DOHH2 (cell line): Measurements from ENCODE around the gene FOXK1.
"Not testable (repeated sequence)": the region's sequence is repeated elsewhere in the genome, so short reads cannot be mapped to it uniquely, and the experiment has no call there.

Source experiments
- H3F3A ChIP-seq: fragments of 200-600 bp; sonication (generic), shearing (Covaris generic); 2 replicates; pipeline ENCODE4 v1.6.0; 2016; ENCODE audit warnings: antibody characterized with exemption, mild to moderate bottlenecking; ENCODE audit not compliant: control insufficient read depth, insufficient read depth
- H3K27ac ChIP-seq: fragments of 200-600 bp; sonication (generic); 2 replicates; pipeline ENCODE4 v1.5.1; 2014; ENCODE audit warnings: low read depth, mild to moderate bottlenecking, low read length, moderate library complexity
- H3K27me3 ChIP-seq: fragments of 200-600 bp; sonication (generic); 2 replicates; pipeline ENCODE4 v1.6.1; 2014; ENCODE audit warnings: mild to moderate bottlenecking, low read length, mixed read lengths; ENCODE audit not compliant: control insufficient read depth
- H3K36me3 ChIP-seq: fragments of 200-600 bp; sonication (generic); 2 replicates; pipeline ENCODE4 v1.6.1; 2014; ENCODE audit warnings: mild to moderate bottlenecking, low read length, moderate library complexity, mixed read lengths; ENCODE audit not compliant: control insufficient read depth
- H3K4me1 ChIP-seq: fragments of 200-600 bp; sonication (generic); 2 replicates; pipeline ENCODE4 v1.6.1; 2014; ENCODE audit warnings: mild to moderate bottlenecking, low read length, mixed read lengths; ENCODE audit not compliant: control insufficient read depth
- H3K4me2 ChIP-seq: fragments of 200-600 bp; sonication (generic); 2 replicates; pipeline ENCODE4 v1.6.0; 2014; ENCODE audit warnings: mild to moderate bottlenecking, low read length, moderate library complexity
- H3K4me3 ChIP-seq: fragments of 200-600 bp; sonication (generic); 2 replicates; pipeline ENCODE4 v1.5.1; 2014; ENCODE audit warnings: mild to moderate bottlenecking, low read length, mixed read lengths
- H3K79me2 ChIP-seq: fragments of 200-600 bp; sonication (generic); 2 replicates; pipeline ENCODE4 v1.6.1; 2014; ENCODE audit warnings: mild to moderate bottlenecking, low read length, mixed read lengths; ENCODE audit not compliant: control insufficient read depth
- H3K9me2 ChIP-seq: fragments of 200-600 bp; sonication (generic); replicated peaks from 2 replicates; pipeline ENCODE4 v1.6.1; 2014; ENCODE audit warnings: mild to moderate bottlenecking, low read length, mixed read lengths; ENCODE audit not compliant: control insufficient read depth
- H3K9me3 ChIP-seq: fragments of 200-600 bp; sonication (generic); 2 replicates; pipeline ENCODE4 v1.6.1; 2014; ENCODE audit warnings: antibody characterized with exemption, low read length, mixed read lengths; ENCODE audit not compliant: control insufficient read depth, insufficient read depth
- H4K20me1 ChIP-seq: fragments of 200-600 bp; sonication (generic); 2 replicates; pipeline ENCODE4 v1.6.0; 2014; ENCODE audit warnings: low read depth, mild to moderate bottlenecking, antibody characterized with exemption, low read length, moderate library complexity; ENCODE audit not compliant: control insufficient read depth, insufficient read depth
- EZH2phosphoT487 ChIP-seq: fragments of 200-600 bp; sonication (generic); IDR thresholded peaks from 2 replicates; pipeline ENCODE4 v1.6.1; 2017; ENCODE audit warnings: borderline replicate concordance, mild to moderate bottlenecking, antibody characterized with exemption, low read length, moderate library complexity, mixed read lengths
- TF ChIP-seq, protein P1 (sequence below): fragments of 200-600 bp; sonication (generic); IDR thresholded peaks from one replicate; pipeline ENCODE4 v1.5.1; 2014; ENCODE audit warnings: antibody characterized with exemption, mild to moderate bottlenecking, low read depth, low read length; ENCODE audit not compliant: poor library complexity, severe bottlenecking

The FOXK1 gene

DNA sequence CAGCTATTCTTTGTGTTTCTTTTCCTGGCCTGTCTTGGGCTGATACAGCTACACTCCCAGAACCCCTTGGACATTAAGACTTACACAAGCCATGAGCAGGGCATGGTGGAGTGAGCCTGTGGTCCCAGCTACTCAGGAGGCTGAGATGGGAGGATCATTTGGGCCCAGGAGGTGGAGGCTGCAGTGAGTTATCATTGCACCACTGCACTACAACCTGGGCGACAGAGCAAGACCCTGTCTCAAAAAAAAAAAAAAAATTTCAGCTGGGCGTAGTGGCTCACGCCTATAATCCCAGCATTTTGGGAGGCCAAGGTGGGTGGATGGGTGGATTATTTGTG lies 13.6 kb upstream of the FOXK1 start:
- no peaks in the 10 kb centered on the region for H3K79me2 ChIP-seq
- H3K4me1 ChIP-seq = no peaks in the 10 kb centered on the region
- no peaks in the 10 kb centered on the region for H3K9me2 ChIP-seq
- no peak overlapping the region for H3K4me2 ChIP-seq
- no peak overlapping the region for H3K4me3 ChIP-seq
- no peaks in the 10 kb centered on the region for H4K20me1 ChIP-seq
- TF ChIP-seq, protein P1, sequence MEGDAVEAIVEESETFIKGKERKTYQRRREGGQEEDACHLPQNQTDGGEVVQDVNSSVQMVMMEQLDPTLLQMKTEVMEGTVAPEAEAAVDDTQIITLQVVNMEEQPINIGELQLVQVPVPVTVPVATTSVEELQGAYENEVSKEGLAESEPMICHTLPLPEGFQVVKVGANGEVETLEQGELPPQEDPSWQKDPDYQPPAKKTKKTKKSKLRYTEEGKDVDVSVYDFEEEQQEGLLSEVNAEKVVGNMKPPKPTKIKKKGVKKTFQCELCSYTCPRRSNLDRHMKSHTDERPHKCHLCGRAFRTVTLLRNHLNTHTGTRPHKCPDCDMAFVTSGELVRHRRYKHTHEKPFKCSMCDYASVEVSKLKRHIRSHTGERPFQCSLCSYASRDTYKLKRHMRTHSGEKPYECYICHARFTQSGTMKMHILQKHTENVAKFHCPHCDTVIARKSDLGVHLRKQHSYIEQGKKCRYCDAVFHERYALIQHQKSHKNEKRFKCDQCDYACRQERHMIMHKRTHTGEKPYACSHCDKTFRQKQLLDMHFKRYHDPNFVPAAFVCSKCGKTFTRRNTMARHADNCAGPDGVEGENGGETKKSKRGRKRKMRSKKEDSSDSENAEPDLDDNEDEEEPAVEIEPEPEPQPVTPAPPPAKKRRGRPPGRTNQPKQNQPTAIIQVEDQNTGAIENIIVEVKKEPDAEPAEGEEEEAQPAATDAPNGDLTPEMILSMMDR = no peak
- no peak for TF ChIP-seq EZH2phosphoT487
- H3K36me3 ChIP-seq = no peaks in the 10 kb centered on the region
- no peaks in the 10 kb centered on the region for H3F3A ChIP-seq
- H3K27me3 ChIP-seq = peaks cover 3% of the 10 kb centered on the region; the same call in 1 of the 2 replicates
- no peak overlapping the region for H3K27ac ChIP-seq
- no peaks in the 10 kb centered on the region for H3K9me3 ChIP-seq

DNA sequence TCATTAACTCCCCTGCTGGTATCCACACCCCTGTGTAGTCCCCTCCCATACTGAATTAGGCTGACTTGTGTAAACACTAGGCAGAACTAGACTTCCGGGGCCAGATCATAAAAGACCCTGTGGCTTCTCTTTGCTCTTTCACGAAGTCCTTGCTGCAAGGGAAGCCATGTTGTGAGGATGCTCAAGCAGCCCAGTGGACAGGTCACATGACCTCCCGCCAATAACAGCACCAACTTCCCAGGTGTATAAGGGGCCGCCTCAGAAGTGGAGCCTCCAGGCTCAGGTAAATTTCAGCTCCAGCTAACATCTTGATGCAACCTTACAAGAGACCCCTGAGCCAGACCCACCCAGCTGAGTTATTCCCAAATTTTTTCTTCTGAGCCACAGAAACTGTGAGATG lies 11.3 kb upstream of the FOXK1 start:
- no peak overlapping the region for H3K27ac ChIP-seq
- H3K27me3 ChIP-seq = peaks cover 3% of the 10 kb centered on the region; the same call in 1 of the 2 replicates
- H3F3A ChIP-seq = no peaks in the 10 kb centered on the region
- no peak for TF ChIP-seq EZH2phosphoT487
- TF ChIP-seq, protein P1 = no peak
- no peaks in the 10 kb centered on the region for H3K9me3 ChIP-seq
- H3K4me3 ChIP-seq = no peak overlapping the region
- no peaks in the 10 kb centered on the region for H3K9me2 ChIP-seq
- H4K20me1 ChIP-seq = no peaks in the 10 kb centered on the region
- H3K79me2 ChIP-seq = no peaks in the 10 kb centered on the region
- no peaks in the 10 kb centered on the region for H3K4me1 ChIP-seq
- H3K4me2 ChIP-seq = no peak overlapping the region
- no peaks in the 10 kb centered on the region for H3K36me3 ChIP-seq

DNA sequence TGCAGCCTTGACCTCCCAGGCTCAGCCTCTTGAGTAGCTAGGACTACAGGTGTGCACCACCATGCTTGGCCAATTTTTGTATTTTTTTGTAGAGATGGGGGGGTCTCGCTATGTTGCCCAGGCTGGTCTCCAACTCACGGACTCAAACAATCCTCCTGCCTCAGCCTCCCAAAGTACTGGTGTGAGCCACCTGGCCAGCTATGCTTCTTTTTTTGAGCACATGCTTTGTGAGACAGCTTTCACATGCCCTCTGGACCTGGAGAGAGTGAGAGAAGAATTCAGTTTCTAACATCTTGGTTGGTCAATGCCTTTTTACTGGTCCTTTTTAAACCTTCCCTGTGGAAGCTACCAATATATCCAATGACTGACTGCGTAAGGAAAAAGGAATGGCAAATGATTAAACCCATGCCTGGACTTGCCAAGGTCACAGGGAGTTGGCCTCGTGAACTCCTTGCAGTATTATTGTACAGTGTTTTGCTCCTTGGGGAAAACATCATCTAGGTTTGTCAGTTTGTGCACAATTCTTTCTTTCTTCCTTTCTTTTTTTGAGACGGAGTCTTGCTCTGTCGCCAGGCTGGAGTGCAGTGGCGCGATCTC lies 6.2 kb upstream of the FOXK1 start:
- H3K4me2 ChIP-seq = no peak overlapping the region
- H3K9me2 ChIP-seq = no peaks in the 10 kb centered on the region
- H3K4me1 ChIP-seq = no peaks in the 10 kb centered on the region
- no peaks in the 10 kb centered on the region for H3K79me2 ChIP-seq
- H3K27me3 ChIP-seq = peaks cover 3% of the 10 kb centered on the region; the same call in 1 of the 2 replicates
- H3K36me3 ChIP-seq = no peaks in the 10 kb centered on the region
- no peaks in the 10 kb centered on the region for H3F3A ChIP-seq
- H3K27ac ChIP-seq = no peak overlapping the region
- no peaks in the 10 kb centered on the region for H4K20me1 ChIP-seq
- no peaks in the 10 kb centered on the region for H3K9me3 ChIP-seq
- no peak for TF ChIP-seq EZH2phosphoT487
- TF ChIP-seq, protein P1 = no peak
- no peak overlapping the region for H3K4me3 ChIP-seq

DNA sequence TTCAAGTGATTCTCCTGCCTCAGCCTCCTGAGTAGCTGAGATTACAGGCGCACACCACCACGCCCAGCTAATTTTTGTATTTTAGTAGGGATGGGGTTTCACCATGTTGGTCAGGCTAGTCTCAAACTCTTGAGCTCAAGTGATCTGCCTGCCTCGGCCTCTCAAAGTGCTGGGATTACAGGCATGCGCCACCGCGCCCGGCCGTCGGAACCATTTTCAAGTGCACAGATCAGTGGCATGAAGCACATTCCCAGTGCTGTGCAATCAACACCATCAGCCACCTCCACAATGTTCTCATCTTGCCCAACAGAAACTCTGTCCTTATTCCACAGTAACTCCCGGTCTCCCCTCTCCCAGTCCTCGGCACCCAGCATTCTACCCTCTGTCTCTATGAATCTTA lies 4.6 kb upstream of the FOXK1 start:
- not testable (repeated sequence) for H3K4me2 ChIP-seq

More for the DNA sequence above, 4.6 kb upstream of the FOXK1 start:
- not testable (repeated sequence) for H3K36me3 ChIP-seq, H3K9me3 ChIP-seq, H3K27ac ChIP-seq, H3K4me3 ChIP-seq, H3F3A ChIP-seq, H3K79me2 ChIP-seq, H4K20me1 ChIP-seq, H3K4me1 ChIP-seq, H3K9me2 ChIP-seq, H3K27me3 ChIP-seq
